GM21786 (cell line): ENCODE data around the gene GPR152.
A peak's percentile ranks its signal among the peaks of the same experiment; 100 is the strongest.
"Not testable (repeated sequence)": the region's sequence is repeated elsewhere in the genome, so short reads cannot be mapped to it uniquely, and the experiment has no call there.

Source experiments
- ATAC-seq: cut with Tn5 transposase; IDR thresholded peaks from one replicate; pipeline ENCODE4 v1.9.1; 2021; ENCODE audit not compliant: unreplicated experiment

The GPR152 gene

GRCh38 chr11:67489203-67489884 is 36.8 kb upstream of the GPR152 start:
- no peak for ATAC-seq

- ATAC-seq, result no peak
Observed at GRCh38 chr11:67486481-67487195, 34.1 kb upstream of the GPR152 start.

GRCh38 chr11:67485873-67486361 is 33.4 kb upstream of the GPR152 start:
- peak; percentile 21 for ATAC-seq

- no peak for ATAC-seq
Observed at GRCh38 chr11:67484847-67485311, 32.4 kb upstream of the GPR152 start.

- ATAC-seq, result no peak
Observed at GRCh38 chr11:67483831-67484665, 31.5 kb upstream of the GPR152 start.

GRCh38 chr11:67482827-67483798 is 30.6 kb upstream of the GPR152 start, which contains the start of gene AIP:
Gene AIP (plus strand): TSS chr11:67483026. CDS start chr11:67483159, 133 bp downstream.
- peak; percentile 50 for ATAC-seq

- ATAC-seq, result no peak
Observed at GRCh38 chr11:67482275-67482826, 29.8 kb upstream of the GPR152 start.

GRCh38 chr11:67477344-67478050 is 25.0 kb upstream of the GPR152 start:
- not testable (repeated sequence) for ATAC-seq

- ATAC-seq, result not testable (repeated sequence)
Observed at GRCh38 chr11:67476692-67477091, 24.2 kb upstream of the GPR152 start.

- ATAC-seq, result no peak
Observed at GRCh38 chr11:67472882-67473281, 20.4 kb upstream of the GPR152 start.

GRCh38 chr11:67470337-67471002 is 17.9 kb upstream of the GPR152 start:
- no peak for ATAC-seq

GRCh38 chr11:67469508-67469811 is 16.9 kb upstream of the GPR152 start:
- ATAC-seq, result no peak

- peak; percentile 55 for ATAC-seq
Observed at GRCh38 chr11:67468759-67469507, 16.4 kb upstream of the GPR152 start, which contains the start of gene TMEM134. Gene TMEM134 (minus strand): TSS chr11:67469251. CDS start chr11:67469192, 59 bp downstream.

- no peak for ATAC-seq
Observed at GRCh38 chr11:67468456-67468758, 15.9 kb upstream of the GPR152 start.

- no peak for ATAC-seq
Observed at GRCh38 chr11:67468056-67468455, 15.5 kb upstream of the GPR152 start.

GRCh38 chr11:67466962-67467771 is 14.6 kb upstream of the GPR152 start:
- no peak for ATAC-seq

GRCh38 chr11:67466367-67466766 is 13.8 kb upstream of the GPR152 start:
- no peak for ATAC-seq
